T-helper 17 cell (primary cell): Measurements from ENCODE around the gene BCAS3. TPM values are rescaled to one million over a fixed set of nuclear protein-coding genes. Genes with fewer than 3 reads are reported as not detected.

Experiments used
- ATAC-seq: fragments of 150-1000 bp; cut with Tn5 transposase; 2 replicates; pipeline ENCODE4 v1.10.0; 2021; ENCODE audit warnings: mild to moderate bottlenecking, moderate library complexity
- DNase-seq, 3 donors: peaks; one replicate each; pipeline versions ENCODE4 v3.0.0 to v3.0.0-alpha.2; 2020 to 2021
- H3K9me3 ChIP-seq: one replicate; pipeline ENCODE4 v1.7.0; 2013; ENCODE audit warnings: low read length, mild to moderate bottlenecking; ENCODE audit not compliant: control insufficient read depth, poor library complexity, severe bottlenecking
- H3K27ac Mint-ChIP-seq: one replicate; pipeline ENCODE4 v1.8.0; 2022; ENCODE audit warnings: mild to moderate bottlenecking, moderate library complexity, mixed read lengths
- H3K27me3 Mint-ChIP-seq: one replicate; pipeline ENCODE4 v1.8.0; 2022; ENCODE audit warnings: mixed read lengths
- H3K36me3 Mint-ChIP-seq: one replicate; pipeline ENCODE4 v1.8.0; 2022; ENCODE audit warnings: low read depth, mixed read lengths
- H3K4me1 Mint-ChIP-seq: one replicate; pipeline ENCODE4 v1.8.0; 2022; ENCODE audit warnings: mild to moderate bottlenecking, mixed read lengths
- H3K4me3 Mint-ChIP-seq: one replicate; pipeline ENCODE4 v1.8.0; 2022; ENCODE audit warnings: mild to moderate bottlenecking, moderate library complexity, mixed read lengths
- total RNA-seq, 4 donors: library from RNA in 2 of 4; stranded (reverse) in 2 of 4; gene quantifications; one replicate each; pipeline ENCODE4 v1.2.3 and lab custom pipeline; 2022 to 2026

BCAS3 gene
- total RNA-seq, 2 donors from 2014 or later: 39.0 to 50.0 TPM

DNA sequence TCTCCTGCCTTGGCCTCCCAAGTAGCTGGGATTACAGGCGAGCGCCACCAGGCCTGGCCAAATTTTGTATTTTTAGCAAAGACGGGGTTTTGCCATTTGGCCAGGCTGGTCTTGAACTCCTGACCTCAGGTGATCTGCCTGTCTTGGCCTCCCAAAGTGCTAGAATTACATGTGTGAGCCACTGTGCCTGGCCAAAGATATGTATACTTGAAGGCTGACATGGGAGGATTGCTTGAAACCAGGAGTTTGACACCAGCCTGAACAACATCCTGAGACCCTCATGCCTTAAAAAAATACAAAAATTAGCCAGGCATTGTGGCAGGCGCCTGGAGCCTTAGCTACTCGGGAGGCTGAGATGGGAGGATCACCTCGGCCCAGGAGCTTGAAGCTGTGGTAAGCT, 3.1 kb downstream of the BCAS3 start:
- H3K9me3 ChIP-seq: no peaks in the 10 kb centered on the region
- ATAC-seq (no peak), DNase-seq (no peak)
- H3K4me1 Mint-ChIP-seq: peaks cover 17% of the 10 kb centered on the region
- H3K27me3 Mint-ChIP-seq: no peaks in the 10 kb centered on the region
- H3K27ac Mint-ChIP-seq: no peak overlapping the region
- no peak overlapping the region for H3K4me3 Mint-ChIP-seq
- peaks cover 6% of the 10 kb centered on the region for H3K36me3 Mint-ChIP-seq

DNA sequence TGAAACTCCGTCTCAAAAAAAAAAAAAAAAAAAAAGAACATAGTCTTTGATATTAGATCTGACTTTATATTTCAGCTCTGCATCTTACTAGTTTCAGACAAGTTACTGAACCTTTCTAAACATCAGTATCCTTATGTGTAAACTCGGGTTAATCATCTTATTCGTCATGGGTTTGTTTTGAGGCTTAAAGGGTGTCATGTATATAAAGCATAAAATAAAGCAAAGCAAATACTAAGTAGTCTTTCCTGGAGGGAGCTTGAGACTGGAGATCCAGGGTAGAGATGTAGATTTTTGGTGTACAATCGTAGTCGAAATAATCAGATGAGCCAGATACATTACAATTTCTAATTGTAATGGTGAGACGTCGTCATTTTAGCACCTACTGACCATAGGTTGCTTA, 7.8 kb downstream of the BCAS3 start:
- no peak for ATAC-seq

DNA sequence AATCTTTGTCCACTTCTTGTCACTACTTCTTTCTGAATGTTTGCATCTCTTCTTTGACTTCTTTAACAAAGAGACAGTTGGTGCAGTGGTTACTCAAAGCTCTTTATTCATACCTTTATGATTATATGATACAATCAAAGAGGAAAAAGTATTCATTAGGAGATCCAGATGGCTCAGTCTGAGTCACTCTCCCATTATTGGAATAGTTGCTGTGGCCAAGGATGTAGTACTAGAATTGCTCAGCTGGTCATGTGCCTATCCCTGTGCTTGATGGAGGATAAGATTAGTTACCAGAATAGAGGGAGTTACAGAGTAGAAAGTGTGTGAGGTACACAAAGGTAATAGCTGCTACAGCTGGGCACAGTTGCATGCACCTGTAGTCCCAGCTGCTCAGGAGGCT, 18.3 kb downstream of the BCAS3 start:
- H3K36me3 Mint-ChIP-seq: peaks cover 11% of the 10 kb centered on the region
- DNase-seq (no peak), ATAC-seq (no peak)
- H3K4me1 Mint-ChIP-seq: peaks cover 2% of the 10 kb centered on the region
- H3K27me3 Mint-ChIP-seq: no peaks in the 10 kb centered on the region
- H3K27ac Mint-ChIP-seq: no peak overlapping the region
- no peak overlapping the region for H3K4me3 Mint-ChIP-seq
- no peaks in the 10 kb centered on the region for H3K9me3 ChIP-seq

More for the DNA sequence above, 7.8 kb downstream of the BCAS3 start:
- no peak overlapping the region for H3K4me3 Mint-ChIP-seq
- H3K36me3 Mint-ChIP-seq: peaks cover 6% of the 10 kb centered on the region
- peaks cover 2% of the 10 kb centered on the region for H3K4me1 Mint-ChIP-seq
- no peaks in the 10 kb centered on the region for H3K27me3 Mint-ChIP-seq
- DNase-seq: no peak
- no peaks in the 10 kb centered on the region for H3K9me3 ChIP-seq
- H3K27ac Mint-ChIP-seq: no peak overlapping the region

DNA sequence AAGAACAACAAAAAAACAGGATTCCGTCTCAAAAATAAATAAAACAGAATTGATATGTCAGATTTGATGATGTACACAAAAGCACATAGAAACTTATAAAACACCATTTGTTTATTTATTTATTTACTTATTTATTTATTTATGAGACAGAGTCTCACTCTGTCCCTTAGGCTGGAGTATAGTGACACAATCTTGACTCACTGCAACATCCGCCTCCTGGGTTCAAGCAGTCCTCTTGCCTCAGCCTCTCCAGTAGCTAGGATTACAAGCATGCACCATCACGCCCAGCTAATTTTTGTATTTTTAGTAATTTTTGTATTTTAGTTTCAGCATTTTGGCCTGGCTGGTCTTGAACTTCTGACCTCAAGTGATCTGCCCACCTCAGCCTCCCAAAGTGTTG, 21.4 kb downstream of the BCAS3 start:
- no peaks in the 10 kb centered on the region for H3K9me3 ChIP-seq
- ATAC-seq: no peak
- H3K4me3 Mint-ChIP-seq: no peak overlapping the region
- no peak overlapping the region for H3K27ac Mint-ChIP-seq
- no peaks in the 10 kb centered on the region for H3K27me3 Mint-ChIP-seq
- peaks cover 9% of the 10 kb centered on the region for H3K36me3 Mint-ChIP-seq
- peaks cover 2% of the 10 kb centered on the region for H3K4me1 Mint-ChIP-seq
- DNase-seq: no peak

DNA sequence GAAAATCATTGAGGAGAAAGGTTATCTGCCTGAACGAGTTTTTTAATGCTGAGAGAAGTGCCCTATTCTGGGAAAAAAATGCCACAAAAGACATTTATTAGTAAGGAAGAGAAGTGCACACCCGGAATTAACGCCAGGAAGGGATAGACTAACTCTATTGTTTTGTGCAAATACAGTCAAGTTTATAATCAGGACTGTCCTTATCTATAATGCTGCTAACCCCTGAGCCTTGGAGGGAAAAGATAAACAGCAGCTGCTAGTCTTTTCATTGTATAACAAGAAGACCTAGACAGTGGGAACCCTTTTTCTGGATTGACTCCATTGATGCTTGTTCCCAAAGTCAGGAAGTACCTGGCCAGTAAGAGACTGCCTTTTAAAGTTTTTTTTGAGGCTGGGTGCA, 26.5 kb downstream of the BCAS3 start:
- Mint-ChIP-seq H3K27ac (no peak overlapping the region), H3K4me1 (peaks cover 2% of the 10 kb centered on the region), H3K36me3 (peaks cover 7% of the 10 kb centered on the region), H3K27me3 (no peaks in the 10 kb centered on the region), H3K4me3 (no peak overlapping the region)
- ATAC-seq: no peak
- no peak for DNase-seq
- no peaks in the 10 kb centered on the region for H3K9me3 ChIP-seq

DNA sequence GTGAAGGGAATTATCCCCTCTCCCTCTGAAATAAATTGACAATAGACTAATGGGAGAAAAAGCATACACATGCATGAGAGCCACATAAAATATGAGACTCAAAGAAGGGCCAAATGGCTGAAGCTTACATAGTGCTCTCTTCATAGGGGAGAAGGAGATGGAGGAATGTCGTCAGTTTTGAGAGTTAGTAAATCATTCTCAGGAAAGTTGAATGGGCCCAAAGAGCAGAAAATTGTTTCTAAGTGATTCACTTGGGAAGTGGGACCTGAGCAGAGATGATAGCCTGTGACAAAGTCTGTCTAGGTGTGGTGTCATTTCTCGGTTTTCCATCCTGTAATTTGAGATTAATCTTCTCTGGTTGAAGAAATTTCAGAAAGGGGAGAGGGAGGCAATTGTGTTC, 35.0 kb downstream of the BCAS3 start:
- Mint-ChIP-seq H3K4me3 (no peak overlapping the region), H3K4me1 (peaks cover 4% of the 10 kb centered on the region), H3K36me3 (peaks cover 6% of the 10 kb centered on the region), H3K27me3 (no peaks in the 10 kb centered on the region), H3K27ac (no peak overlapping the region)
- no peak for DNase-seq
- no peaks in the 10 kb centered on the region for H3K9me3 ChIP-seq
- ATAC-seq: no peak

DNA sequence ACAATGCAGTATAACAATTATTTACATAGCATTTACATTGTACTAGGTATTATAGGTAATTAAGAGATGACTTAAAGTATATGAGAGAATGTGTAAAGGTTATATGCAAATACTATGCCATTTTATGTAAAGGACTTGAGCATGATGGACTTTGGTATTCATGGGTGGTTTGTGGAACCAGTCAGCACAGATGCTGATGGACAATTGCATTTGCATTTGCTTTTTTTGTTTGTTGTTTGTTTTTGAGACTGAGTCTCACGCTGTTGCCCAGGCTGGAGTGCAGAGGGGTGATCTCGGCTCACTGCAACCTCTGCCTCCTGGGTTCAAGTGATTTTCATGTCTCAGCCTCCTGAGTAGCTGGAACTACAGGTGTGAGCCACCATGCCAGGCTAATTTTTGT, 36.0 kb downstream of the BCAS3 start:
- no peak overlapping the region for H3K4me3 Mint-ChIP-seq
- no peak for ATAC-seq
- no peaks in the 10 kb centered on the region for H3K9me3 ChIP-seq
- no peak for DNase-seq
- H3K36me3 Mint-ChIP-seq: peaks cover 6% of the 10 kb centered on the region
- no peak overlapping the region for H3K27ac Mint-ChIP-seq
- no peaks in the 10 kb centered on the region for H3K27me3 Mint-ChIP-seq
- H3K4me1 Mint-ChIP-seq: peaks cover 4% of the 10 kb centered on the region

DNA sequence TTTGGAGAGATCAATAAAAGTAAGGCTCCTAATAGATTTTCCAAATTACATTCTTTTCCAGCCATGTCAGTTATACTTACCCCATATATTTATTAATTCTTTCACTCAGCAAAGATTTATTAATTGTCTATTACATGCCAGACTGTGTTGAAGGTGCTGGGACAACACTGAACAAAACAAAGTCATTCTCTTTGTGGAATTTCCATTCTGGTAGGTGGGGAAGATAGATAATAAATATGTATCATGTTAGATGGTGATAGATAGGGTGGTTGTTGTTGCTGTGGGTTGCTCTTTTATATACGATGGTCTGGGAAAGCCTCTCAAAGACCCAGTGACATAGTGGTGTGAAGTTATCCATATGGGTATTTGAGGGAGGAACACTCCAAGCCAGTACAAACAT, 39.1 kb downstream of the BCAS3 start:
- Mint-ChIP-seq H3K36me3 (peaks cover 2% of the 10 kb centered on the region), H3K4me3 (no peak overlapping the region), H3K27me3 (no peaks in the 10 kb centered on the region), H3K4me1 (peaks cover 9% of the 10 kb centered on the region), H3K27ac (peak overlapping the region; percentile 24)
- DNase-seq: no peak
- no peaks in the 10 kb centered on the region for H3K9me3 ChIP-seq
- no peak for ATAC-seq

DNA sequence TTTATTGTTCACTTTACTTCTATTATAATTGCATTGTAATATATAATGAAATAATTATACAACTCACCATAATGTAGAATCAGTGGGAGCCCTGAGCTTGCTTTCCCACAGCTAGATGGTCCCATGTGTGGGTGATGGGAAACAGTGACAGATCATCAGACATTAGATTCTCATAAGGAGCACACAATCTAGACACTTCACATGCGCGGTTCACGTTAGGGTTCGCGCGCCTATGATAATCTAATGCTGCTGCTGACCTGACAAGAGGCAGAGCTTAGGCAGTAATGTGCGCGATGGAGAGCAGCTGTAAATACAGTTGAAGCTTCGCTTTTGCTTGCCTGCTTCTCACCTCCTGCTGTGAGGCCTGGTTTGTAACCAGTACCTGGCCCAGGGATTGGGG, 40.2 kb downstream of the BCAS3 start:
- H3K9me3 ChIP-seq: no peaks in the 10 kb centered on the region
- ATAC-seq (no peak), DNase-seq (no peak)
- no peak overlapping the region for H3K27ac Mint-ChIP-seq
- H3K4me1 Mint-ChIP-seq: peaks cover 6% of the 10 kb centered on the region
- H3K4me3 Mint-ChIP-seq: no peak overlapping the region
- no peaks in the 10 kb centered on the region for H3K36me3 Mint-ChIP-seq
- H3K27me3 Mint-ChIP-seq: no peaks in the 10 kb centered on the region

DNA sequence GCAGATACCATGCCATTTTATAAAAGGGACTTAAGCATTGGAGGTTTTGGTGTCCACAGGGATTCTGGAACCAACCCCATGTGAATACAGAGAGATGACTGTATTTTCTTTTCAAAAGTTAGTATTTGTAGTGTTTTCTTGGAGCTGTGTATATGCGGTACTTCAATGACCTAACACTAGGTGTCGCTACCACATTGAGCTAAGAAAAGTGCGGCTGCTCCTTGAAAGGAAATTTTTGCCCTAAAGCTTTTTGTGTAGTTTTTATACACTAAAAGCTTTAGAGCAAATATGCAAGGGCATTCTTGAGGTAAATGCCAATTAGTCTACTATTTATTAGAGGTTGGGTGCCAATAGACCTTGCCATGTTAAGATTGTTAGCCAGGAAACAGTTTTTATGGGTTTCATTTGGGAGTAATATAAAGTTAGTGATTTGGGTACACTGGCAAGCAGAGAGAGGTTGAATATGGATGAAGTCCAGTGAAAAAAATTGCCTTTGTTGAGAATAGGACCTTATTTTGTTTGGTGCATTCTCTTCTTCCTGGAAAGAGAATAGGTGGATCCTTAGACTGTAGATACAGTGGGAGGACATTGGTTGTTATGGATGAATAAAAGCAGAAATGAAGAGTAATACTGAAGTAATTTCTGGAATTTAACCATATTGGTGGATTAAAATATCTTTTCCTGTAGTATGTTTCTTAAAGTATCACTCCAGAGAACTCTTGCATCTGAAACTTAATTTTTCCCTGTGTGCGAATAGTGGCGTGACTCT, 43.3 kb downstream of the BCAS3 start:
- DNase-seq (peak in 1 of 3 donors; percentile 6), ATAC-seq (peak; percentile 69)
- peak overlapping the region; percentile 62 for H3K27ac Mint-ChIP-seq
- no peaks in the 10 kb centered on the region for H3K36me3 Mint-ChIP-seq
- H3K27me3 Mint-ChIP-seq: no peaks in the 10 kb centered on the region
- no peaks in the 10 kb centered on the region for H3K9me3 ChIP-seq
- peaks cover 6% of the 10 kb centered on the region for H3K4me1 Mint-ChIP-seq
- H3K4me3 Mint-ChIP-seq: no peak overlapping the region

DNA sequence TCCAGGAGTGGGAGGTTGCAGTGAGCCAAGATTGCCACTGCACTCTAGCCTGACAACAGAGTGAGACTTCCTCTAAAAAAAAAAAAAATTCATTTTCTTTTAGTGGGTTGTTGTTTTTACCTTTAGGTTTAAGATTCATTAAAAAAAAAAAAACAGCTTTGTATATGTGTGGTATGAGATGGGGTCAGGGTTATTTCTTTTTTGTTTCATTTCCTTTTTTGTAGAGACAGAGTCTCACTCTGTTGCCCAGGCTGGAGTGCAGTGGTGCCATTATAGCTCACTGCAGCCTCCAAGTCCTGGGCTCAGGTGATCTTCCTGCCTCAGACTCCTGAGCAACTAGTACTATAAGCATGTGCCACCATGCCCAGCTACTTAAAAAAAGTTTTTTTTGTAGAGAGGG, 47.0 kb downstream of the BCAS3 start:
- Mint-ChIP-seq H3K4me3 (no peak overlapping the region), H3K27me3 (no peaks in the 10 kb centered on the region), H3K27ac (no peak overlapping the region), H3K4me1 (peaks cover 6% of the 10 kb centered on the region), H3K36me3 (peaks cover 2% of the 10 kb centered on the region)
- no peaks in the 10 kb centered on the region for H3K9me3 ChIP-seq
- no peak for ATAC-seq
- DNase-seq: no peak

DNA sequence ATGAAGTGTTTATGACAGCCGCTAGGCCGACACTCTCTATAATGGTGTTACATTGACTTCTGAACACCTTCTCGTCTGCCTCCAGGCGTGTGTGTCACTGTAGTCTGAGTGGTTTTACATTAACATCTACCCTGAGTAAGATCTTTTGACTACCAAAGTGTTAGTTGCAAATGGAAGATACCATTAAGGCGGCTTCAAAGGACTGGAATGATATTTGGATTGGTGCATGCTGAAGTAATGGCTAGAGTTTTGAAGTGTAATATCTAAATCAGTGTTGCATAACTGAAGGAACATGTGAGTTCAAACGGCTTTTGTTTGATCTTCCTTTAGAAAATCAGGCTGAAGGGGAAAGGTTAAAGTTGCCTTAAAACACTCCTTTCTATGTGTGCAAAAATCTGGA, 52.2 kb downstream of the BCAS3 start:
- H3K27ac Mint-ChIP-seq: no peak overlapping the region
- peaks cover 2% of the 10 kb centered on the region for H3K36me3 Mint-ChIP-seq
- DNase-seq (no peak), ATAC-seq (no peak)
- no peaks in the 10 kb centered on the region for H3K9me3 ChIP-seq
- no peak overlapping the region for H3K4me3 Mint-ChIP-seq
- H3K27me3 Mint-ChIP-seq: no peaks in the 10 kb centered on the region
- peaks cover 17% of the 10 kb centered on the region for H3K4me1 Mint-ChIP-seq

DNA sequence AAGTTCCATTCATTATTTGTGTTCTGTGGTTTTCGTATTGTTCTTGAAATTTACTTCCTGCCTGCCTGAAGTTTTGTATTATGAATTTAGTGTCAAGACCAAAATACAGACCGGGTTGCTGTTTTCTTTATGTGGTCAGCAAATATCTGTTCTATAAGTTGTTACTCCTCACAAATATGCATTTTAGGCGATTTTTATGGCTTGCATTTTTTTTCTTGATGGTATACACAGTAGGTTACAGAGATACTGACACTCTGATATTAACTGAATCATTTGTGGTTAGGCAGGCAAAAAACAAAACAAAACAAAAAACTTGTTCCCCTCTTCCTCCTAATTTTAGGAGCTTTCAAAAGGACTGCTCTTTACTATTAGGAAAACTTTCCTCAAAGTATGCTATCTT, 52.6 kb downstream of the BCAS3 start:
- H3K4me1 Mint-ChIP-seq: peaks cover 17% of the 10 kb centered on the region
- H3K9me3 ChIP-seq: no peaks in the 10 kb centered on the region
- H3K4me3 Mint-ChIP-seq: no peak overlapping the region
- ATAC-seq (no peak), DNase-seq (no peak)
- H3K27me3 Mint-ChIP-seq: no peaks in the 10 kb centered on the region
- peaks cover 2% of the 10 kb centered on the region for H3K36me3 Mint-ChIP-seq
- no peak overlapping the region for H3K27ac Mint-ChIP-seq

DNA sequence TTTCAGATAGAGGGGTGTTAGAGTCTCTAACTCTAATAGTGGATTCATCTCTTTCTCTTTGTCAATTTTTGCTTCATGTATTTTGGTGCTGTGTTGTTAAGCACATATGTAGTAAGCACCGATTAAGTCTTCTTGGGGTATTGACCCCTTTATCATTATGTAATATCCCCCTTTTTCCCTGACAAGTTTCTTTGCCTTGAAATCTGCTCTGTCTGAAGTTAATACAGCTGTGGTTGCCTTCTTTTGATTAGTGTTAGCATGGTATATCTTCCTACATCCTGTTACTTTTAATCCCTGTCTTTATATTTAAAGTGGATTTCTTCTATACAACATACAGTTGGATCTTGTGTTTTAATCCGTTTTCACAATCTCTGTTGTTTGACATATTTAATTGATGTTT, 60.6 kb downstream of the BCAS3 start:
- no peaks in the 10 kb centered on the region for H3K27me3 Mint-ChIP-seq
- H3K9me3 ChIP-seq: no peaks in the 10 kb centered on the region
- ATAC-seq (no peak), DNase-seq (no peak)
- H3K36me3 Mint-ChIP-seq: peaks cover 4% of the 10 kb centered on the region
- no peak overlapping the region for H3K4me3 Mint-ChIP-seq
- H3K4me1 Mint-ChIP-seq: peaks cover 15% of the 10 kb centered on the region
- no peak overlapping the region for H3K27ac Mint-ChIP-seq
